Measurements from ENCODE around the gene HAGH. TPM values are rescaled to one million over a fixed set of nuclear protein-coding genes. Genes with fewer than 3 reads are reported as not detected.

The HAGH gene
- total RNA-seq, 1 donor from 2014 or later: 38.3 TPM

GRCh38 chr16:1871974-1872635 lies 45.5 kb upstream of the HAGH start, which contains the start of gene MEIOB:
MEIOB (minus strand) TSS chr16:1872164; CDS start chr16:1868175, 3,989 bp downstream.
- Histone ChIP-seq H3K4me3 (peak within 1 kb of the TSS; percentile 27), H3K27me3 (peaks cover 62% of the 10 kb centered on the region), H3K9ac (no peak within 1 kb of the TSS), H3K4me2 (peak within 1 kb of the TSS; percentile 60), H3F3A (ENCODE audit: low read depth) (no peaks in the 10 kb centered on the region), H4K20me1 (ENCODE audit: low read depth) (no peaks in the 10 kb centered on the region), H2AFZ (replicated peaks) (no peak within 1 kb of the TSS), H3K27ac (no peak within 1 kb of the TSS), H3K9me3 (ENCODE audit: low read depth) (no peaks in the 10 kb centered on the region), H3K36me3 (no peaks in the 10 kb centered on the region), H3K79me2 (ENCODE audit: low read depth) (no peaks in the 10 kb centered on the region), H3K4me1 (no peaks in the 10 kb centered on the region)
- Mint-ChIP-seq H3K4me1 (peaks cover 8% of the 10 kb centered on the region), H3K9me3 (peaks cover 3% of the 10 kb centered on the region), H3K27me3 (ENCODE audit: insufficient read depth, low read depth) (peaks cover 14% of the 10 kb centered on the region), H3K36me3 (peaks cover 1% of the 10 kb centered on the region), H3K27ac (peak within 1 kb of the TSS; percentile 74), H3K4me3 (peak within 1 kb of the TSS; percentile 87)
- peak; percentile 87 for DNase-seq (ENCODE audit: low spot score)
- TF ChIP-seq EZH2 (IDR thresholded peaks at IDR 0.05) (peak; percentile 61), CTCF (IDR thresholded peaks at IDR 0.05) (no peak), EZH2phosphoT487 (IDR thresholded peaks at IDR 0.05) (peak; percentile 45)

- Histone ChIP-seq H3K9me3 (ENCODE audit: low read depth) (no peaks in the 10 kb centered on the region), H2AFZ (replicated peaks) (no peak overlapping the region), H3K9ac (no peak overlapping the region), H3F3A (ENCODE audit: low read depth) (no peaks in the 10 kb centered on the region), H3K4me3 (no peak overlapping the region), H3K36me3 (no peaks in the 10 kb centered on the region), H3K79me2 (ENCODE audit: low read depth) (no peaks in the 10 kb centered on the region), H3K27ac (no peak overlapping the region), H3K4me1 (no peaks in the 10 kb centered on the region), H4K20me1 (ENCODE audit: low read depth) (no peaks in the 10 kb centered on the region), H3K4me2 (no peak overlapping the region), H3K27me3 (peaks cover 61% of the 10 kb centered on the region)
- TF ChIP-seq EZH2phosphoT487 (IDR thresholded peaks at IDR 0.05) (no peak), EZH2 (IDR thresholded peaks at IDR 0.05) (no peak), CTCF (IDR thresholded peaks at IDR 0.05) (no peak)
- peaks cover 3% of the 10 kb centered on the region for H3K9me3 Mint-ChIP-seq
- H3K27ac Mint-ChIP-seq: no peak overlapping the region
- H3K36me3 Mint-ChIP-seq: peaks cover 1% of the 10 kb centered on the region
- peaks cover 8% of the 10 kb centered on the region for H3K4me1 Mint-ChIP-seq
- H3K27me3 Mint-ChIP-seq (ENCODE audit: insufficient read depth, low read depth): peaks cover 12% of the 10 kb centered on the region
- H3K4me3 Mint-ChIP-seq: no peak overlapping the region
- DNase-seq (ENCODE audit: low spot score): no peak
Observed at GRCh38 chr16:1870365-1871082, 43.9 kb upstream of the HAGH start.

- Histone ChIP-seq H3K79me2 (ENCODE audit: low read depth) (no peaks in the 10 kb centered on the region), H3K4me3 (no peak overlapping the region), H3K27me3 (peaks cover 51% of the 10 kb centered on the region), H3K9me3 (ENCODE audit: low read depth) (no peaks in the 10 kb centered on the region), H3K27ac (no peak overlapping the region), H3K9ac (no peak overlapping the region), H3F3A (ENCODE audit: low read depth) (no peaks in the 10 kb centered on the region), H3K4me1 (no peaks in the 10 kb centered on the region), H3K36me3 (no peaks in the 10 kb centered on the region), H2AFZ (replicated peaks) (no peak overlapping the region), H4K20me1 (ENCODE audit: low read depth) (no peaks in the 10 kb centered on the region), H3K4me2 (no peak overlapping the region)
- no peaks in the 10 kb centered on the region for H3K9me3 Mint-ChIP-seq
- H3K27ac Mint-ChIP-seq: no peak overlapping the region
- peaks cover 2% of the 10 kb centered on the region for H3K27me3 Mint-ChIP-seq (ENCODE audit: insufficient read depth, low read depth)
- H3K4me3 Mint-ChIP-seq: no peak overlapping the region
- no peaks in the 10 kb centered on the region for H3K36me3 Mint-ChIP-seq
- DNase-seq (ENCODE audit: low spot score): no peak
- no peak for TF ChIP-seq EZH2phosphoT487 (IDR thresholded peaks at IDR 0.05)
- TF ChIP-seq CTCF (IDR thresholded peaks at IDR 0.05): no peak
- no peak for TF ChIP-seq EZH2 (IDR thresholded peaks at IDR 0.05)
- H3K4me1 Mint-ChIP-seq: no peaks in the 10 kb centered on the region
Observed at GRCh38 chr16:1865902-1866690, 39.5 kb upstream of the HAGH start.
